Measurements from ENCODE around the gene CASP5.
"Not testable (repeated sequence)": the region's sequence is repeated elsewhere in the genome, so short reads cannot be mapped to it uniquely, and the experiment has no call there.

Gene CASP5

DNA sequence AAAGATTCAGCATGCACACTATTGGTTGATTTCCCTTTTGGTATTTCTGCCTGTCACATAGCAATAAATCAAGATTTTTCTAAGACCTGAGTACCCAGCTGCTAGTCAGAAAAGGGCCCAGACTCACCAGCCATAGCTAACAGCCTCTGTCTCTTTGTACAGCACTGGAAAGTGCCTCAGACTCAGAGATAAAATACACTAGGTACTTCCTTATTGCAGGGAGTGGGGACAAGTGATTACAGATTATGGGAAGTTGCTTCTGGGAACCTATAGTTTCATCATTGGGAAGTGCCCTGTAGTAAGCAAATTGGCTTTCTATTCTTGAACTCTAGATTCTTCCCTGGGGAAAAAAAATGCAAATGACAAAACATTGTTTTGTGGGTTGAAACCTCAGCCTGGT is at the start of gene CASP5:
Gene CASP5, minus strand, starts transcription at position 166 of the 400 bp plus-strand sequence. Its CDS starts 32 bp downstream, at position 134.
- ATAC-seq, result no peak

DNA sequence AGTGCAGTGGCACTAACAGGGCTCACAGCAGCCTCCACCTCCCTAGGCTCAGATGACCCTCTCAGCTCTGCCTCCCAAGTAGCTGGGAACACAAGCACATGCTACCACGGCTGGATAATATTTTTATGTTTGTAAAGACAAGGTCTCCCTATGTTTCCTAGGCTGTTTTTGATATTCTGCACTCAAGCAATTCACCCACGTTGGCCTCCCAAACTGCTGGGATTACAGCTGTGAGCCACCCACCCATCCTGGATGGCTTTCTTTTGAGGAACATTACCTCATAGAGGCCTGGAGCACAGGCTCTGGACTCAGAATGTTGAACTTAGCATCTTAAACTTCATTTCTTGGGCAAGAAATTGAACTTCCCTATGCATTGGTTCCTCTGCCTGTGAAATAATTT is 49.1 kb upstream of the CASP5 start:
- not testable (repeated sequence) for ATAC-seq

DNA sequence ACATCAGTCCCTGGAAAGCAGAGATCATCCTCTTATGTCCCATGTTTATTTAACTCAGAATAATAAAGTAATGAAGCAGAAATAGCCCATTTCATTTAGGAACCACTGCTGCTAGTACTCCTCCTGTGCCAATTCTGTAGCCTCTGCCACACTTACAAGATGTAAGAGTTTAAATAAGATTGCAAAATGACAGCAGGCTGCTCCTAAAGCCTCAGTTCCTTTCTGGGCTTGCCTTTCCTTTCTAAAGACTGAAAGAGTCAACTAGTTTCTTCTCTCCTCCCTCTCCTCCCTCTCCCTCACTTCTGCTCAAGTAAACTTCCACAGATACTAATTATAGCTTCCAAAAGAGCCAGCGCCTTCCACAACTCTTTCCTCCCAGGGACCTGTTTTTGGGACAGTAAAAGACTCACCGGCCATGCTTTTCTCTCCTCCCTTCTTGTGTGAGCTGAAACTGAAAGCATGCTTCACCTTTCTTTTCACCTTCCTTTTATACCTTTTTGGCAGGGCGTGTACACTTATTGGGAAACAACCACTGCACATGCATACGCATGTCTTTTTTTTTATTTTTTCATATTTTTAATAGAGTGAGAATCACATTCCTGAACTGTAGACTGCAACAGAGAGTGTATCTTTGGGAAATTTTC is 48.2 kb upstream of the CASP5 start:
- ATAC-seq, result peak; percentile 67 to 74

DNA sequence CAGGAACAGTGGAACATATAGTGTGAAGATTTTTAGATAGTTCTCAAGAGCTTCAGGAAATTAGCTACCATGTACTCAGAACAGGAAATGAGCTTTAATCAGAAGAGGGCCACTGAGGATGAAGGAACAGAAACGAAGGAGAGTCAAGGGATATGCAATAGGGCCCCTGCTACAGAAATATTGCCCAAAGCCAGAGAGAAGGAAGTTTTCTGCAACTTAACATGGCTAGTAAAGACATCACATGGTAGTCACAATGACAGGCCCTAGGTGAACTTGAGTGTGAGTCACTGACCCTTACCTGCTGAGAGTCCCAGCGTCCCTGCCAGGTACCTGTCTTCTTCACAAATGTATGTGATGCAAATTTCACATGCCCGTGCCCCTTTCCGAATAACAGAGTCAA is 47.3 kb upstream of the CASP5 start:
- ATAC-seq, result peak; percentile 62 to 67

DNA sequence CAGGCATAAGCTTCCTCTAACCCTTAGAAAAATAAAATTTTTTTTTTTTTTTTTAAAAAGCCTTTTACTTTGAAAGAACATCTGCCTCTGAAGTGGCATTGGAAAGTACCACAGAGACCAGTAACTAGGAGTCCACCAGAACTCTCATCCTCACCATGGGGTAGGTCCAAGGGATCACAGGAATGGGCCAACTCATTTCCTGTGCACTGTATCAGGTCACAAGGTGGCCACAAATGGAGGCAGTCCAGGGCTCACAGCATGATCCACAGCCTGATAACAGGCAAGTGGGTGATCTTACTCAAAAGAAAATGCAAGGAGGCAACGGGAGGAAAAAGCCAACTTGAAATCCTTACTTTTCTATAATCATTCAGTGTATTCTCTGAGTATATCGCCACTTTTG is 46.8 kb upstream of the CASP5 start:
- ATAC-seq, result peak in 1 of 2 donors; percentile 44

DNA sequence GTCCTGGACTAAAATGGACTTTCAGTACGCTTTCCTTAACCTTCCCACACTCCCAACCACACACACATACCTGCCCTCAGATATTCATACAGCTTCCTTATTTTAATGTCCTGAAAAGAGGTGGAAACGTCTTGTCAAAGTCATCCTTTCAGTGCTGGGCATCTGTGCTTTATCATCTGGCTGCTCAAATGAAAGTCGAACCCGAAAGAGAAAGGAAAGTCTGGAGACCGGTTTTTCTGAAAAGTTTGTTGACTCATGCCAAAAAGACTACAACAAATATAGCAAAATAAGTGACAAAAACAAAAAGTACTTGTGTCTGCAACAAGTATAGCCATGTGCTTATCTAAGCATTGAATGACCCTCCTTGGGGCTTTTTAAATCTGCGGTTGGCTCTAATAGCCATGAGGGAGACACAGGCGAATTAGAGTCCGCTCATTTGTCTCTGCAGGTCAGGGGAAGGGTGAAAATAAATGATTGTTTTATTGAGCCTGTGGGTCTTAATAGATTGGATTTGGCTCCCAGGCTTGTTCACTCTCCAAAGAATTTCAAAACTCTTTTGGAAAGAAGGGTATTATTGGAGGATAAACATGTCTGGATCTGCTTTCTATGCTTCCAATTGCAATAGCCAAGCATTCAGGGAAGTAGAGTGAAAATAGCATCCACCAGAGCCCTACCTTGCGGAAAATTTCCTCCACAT is 40.4 kb upstream of the CASP5 start:
- not testable (repeated sequence) for ATAC-seq

DNA sequence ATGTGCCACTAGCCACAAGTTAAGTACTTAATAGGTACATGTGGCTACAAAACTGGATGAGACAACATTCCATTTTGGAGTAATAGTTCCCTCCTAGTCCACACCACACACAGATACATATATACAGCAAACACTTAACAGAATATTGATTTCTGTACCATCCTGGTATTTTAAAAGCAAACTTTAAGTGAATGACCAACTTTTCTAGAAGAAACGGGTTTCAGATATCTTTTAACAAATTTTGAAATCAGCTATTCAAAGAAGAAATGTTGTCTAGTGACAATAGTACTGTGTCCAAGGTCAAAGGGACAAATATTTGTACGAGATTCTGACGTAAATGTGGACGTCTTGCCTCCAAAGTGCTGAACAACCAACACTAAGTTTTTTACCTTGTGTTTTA is 34.5 kb upstream of the CASP5 start:
- no peak for ATAC-seq

DNA sequence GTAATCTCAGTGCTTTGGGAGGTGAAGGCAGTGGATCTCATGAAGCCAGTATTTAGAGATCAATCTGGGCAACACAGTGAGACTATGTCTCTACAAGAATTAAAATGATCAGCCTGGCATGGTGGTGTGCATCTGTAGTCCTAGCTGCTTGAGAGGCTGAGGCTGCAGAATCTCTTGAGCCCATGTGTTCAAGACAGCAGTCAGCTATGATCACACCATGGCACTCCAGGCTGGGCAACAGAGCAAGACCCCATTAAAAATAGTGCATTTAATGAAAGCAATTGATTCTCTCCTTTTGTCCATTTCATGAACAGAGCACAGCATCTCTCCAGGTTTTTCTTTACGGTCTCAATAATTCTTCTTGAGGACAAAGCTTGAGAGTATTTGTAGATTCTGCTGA is 33.5 kb upstream of the CASP5 start:
- ATAC-seq, result no peak

DNA sequence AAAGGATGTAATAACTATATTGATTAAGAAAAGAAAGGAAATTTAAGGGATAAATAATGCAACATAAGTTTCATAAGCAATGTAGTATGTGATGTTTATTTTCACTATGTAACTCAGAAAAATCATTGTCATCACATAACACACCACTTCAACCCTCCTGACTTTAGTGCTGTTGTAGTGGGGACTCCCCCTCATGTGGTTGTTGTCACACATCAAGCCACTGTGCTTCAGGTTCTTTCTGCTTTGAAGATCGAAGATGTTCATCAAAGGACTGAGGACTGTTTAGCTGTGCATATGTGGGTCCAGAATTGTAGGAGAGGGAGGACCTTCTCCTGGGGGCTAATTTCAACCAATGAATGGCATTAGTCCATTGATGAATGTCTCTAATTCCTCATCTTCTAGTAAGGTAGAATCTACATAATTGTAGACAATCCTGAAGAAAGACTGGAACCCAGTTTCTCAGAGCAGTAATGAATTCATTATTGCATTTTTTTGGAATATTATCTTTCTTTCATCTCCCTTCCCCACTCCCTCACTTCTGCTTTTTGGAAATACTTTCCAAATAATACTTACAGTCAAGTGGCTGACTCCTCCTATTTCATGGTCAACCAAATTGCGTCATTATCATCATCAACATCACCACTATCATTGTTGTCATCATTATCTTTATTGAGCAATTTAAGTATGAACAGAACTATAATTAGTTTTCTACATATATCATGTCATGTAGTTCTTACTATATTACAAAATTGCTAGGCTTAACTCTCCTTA is 31.9 kb upstream of the CASP5 start:
- ATAC-seq, result peak in 1 of 2 donors; percentile 45

DNA sequence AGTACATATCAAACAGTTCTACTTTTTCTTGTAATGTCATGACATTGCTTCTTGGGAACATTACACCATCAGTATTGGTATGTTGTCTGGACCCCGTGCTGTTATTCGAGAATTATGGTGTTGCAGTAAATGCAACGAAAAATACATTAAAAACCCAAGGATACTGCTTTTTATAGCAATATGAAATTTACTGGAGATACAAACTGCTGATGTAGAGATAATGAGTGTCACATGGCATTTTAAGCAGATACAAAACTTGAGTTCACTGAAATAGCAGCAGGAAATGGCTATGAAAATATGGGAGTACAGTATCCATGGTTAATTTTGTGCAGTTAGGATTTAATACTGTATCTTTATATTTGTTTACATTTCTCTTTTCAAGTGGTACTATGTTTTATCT is 29.5 kb upstream of the CASP5 start:
- no peak for ATAC-seq

DNA sequence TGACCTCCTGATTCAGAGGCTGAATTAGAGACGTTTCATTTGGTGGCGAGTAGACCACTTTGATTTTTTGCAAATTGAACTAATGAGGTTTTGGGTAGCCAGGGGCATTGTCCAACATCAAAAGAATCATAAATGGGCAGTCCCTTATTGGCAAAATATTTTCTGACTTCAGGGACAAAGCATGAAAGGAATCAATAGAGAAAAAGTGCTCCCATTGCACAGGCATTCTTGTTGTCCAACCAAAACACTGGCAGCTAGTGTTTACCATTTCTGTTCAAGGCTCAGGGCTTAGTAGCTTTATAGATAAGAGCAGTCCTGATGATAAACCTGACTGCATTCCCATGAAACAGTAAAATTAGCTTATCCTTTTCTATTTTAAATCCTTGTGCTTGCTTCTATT is 28.6 kb upstream of the CASP5 start:
- ATAC-seq, result no peak

DNA sequence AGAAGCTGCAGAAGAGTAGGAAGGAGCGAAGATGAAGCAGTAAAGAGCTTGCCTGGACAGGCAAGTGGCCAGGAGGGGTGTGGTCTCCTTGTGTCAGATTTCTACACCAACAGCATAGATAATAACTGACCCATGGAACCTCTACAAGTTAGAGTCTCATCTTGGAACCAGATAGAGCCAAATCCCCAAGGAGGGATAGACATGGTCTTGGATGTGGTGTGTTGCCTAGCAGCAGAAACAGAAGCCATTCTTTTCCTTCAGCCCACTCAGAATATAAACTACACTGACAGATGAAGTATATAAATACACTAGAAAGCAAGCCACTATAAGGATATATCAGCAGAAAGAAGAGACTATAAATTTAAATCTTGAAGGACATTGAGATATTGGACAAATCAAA is 26.5 kb upstream of the CASP5 start:
- ATAC-seq, result no peak

DNA sequence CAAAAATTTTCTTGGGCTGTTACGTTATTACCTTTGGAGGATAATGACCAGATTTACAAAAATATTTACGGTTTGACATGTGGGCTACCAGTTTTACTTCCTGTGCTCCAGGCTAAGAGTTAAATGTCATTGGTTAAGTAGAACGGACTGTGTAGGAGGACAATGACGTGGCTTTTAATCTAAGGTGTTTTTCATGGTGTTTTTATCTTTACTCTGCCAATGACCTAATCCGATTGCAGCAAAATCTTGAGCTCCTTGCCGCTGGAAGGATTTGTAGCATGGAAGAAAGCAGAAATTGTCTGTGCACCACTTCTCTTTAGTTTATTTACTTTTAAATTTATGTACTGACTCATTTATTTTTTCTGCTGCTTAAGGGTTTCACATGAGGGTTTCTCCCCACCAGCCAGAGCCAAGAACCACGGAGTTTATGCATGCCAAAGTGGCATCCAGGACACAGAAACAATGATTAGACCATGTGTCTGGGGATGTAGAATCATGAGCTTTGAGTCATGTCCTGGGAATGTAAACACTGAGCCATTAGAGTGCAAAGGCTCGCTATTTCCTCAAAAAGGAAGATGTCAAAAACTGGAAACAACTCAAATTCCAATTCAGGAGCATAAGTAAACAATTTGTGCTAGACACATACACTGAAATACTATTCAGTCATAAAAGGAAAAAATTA is 24.1 kb upstream of the CASP5 start:
- ATAC-seq, result peak; percentile 50 to 55

DNA sequence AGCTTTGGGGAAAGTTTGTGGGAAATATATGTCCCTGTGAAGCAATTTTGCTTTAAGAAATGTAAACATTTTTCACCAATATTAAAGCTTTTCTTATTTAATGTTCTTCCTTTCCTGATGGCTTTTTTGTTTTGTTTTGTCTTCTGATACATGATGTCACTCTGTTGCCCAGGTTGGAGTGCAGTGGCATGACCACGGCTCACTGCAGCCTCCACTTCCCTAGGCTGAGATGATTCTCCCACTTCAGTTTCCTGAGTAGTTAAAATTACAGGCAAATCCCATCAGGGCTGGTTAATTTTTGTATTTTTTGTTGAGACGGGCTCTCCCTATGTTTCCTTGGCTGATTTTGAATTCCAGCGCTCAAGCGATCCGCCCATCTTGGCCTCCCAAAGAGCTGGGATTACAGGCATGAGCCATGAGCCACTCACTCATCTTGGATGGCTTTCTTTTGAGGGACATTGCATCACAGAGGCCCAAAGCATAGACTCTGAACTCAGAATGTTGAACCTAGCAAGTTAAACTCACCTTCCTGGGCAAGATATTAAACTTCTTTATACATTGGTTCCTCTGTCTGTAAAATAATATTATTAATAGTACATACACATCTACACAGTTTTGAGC is 22.8 kb upstream of the CASP5 start:
- no peak for ATAC-seq

DNA sequence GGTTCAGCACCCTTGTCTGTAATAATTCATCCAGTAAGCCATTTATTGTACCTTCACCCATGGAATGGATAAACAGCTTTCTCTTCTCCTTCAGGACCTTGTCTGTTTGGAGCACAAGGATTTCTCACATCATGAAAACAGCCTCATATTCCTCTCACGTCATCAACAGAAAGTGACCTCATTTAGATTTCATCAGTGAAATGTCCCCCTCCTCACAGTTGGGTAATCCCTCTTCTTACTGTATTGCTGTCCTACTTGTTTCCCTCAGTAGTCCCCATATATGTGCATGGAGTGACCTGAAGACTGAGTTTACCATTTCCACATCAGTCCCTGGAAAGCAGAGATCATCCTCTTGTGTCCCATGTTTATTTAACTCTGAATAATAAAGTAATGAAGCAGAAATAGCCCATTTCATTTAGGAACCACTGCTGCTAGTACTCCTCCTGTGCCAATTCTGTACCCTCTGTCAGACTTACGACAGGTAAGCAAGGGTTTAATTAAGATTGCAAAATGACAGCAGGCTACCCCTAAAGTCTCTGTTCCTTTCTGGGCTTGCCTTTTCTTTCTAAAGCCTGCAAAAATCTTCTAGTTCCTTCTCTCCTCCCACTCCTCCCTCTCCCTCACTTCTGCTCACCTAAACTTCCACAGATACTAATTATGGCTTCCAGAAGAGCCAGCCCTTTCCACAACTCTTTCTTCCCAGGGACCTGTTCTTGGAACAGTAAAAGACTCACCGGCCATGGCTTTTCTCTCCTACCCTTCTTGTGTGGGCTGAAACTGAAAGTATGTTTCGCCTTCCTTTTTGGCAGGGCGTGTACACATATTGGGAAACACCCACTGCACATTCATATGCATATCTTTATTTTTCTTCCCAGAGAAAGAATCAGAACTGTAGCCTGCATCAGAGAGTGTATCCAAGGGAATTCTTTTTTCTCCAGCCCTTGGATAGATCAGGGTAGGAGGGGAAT is 21.9 kb upstream of the CASP5 start, which contains the start of gene CARD16:
Gene CARD16, minus strand, starts transcription at position 779 of the 968 bp plus-strand sequence. Its CDS starts 38 bp downstream, at position 741.
- ATAC-seq, result peak; percentile 74 to 81

DNA sequence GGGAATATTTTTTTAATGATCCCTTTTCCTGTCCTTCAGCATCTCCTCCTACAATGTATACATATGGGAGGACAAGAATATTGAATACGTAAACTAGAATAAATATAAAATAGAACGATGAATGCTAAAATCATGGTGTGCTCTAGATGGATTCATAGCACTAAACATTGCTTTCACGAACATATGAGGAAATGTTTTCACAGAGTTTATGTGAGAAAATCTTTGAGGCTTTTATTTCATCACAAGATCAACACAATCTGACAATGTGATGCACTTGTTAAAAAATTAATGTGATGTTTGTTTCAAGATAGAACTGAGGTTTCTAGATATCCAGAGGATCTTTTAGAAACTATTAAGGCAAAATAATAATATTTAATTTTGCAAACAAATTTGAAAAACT is 19.2 kb upstream of the CASP5 start:
- ATAC-seq, result no peak

DNA sequence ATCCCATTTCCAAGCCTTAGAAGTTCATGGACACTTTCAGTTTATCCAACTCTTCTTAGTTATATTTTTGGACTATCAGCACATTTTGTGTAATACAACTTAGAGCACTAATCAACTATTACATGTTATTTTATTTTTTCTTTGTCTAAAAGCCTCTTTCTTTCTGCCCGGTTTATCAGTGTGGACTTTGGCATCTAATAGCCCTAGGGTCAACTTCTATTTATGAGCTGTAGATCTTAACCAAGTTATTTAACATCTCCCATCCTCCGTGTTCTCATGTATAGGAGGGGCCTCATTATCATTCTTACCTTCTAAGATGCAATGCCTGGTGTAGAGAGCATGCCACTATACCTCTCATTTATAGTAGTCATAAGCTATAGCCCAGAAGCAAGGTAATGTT is 17.7 kb upstream of the CASP5 start:
- ATAC-seq, result no peak

DNA sequence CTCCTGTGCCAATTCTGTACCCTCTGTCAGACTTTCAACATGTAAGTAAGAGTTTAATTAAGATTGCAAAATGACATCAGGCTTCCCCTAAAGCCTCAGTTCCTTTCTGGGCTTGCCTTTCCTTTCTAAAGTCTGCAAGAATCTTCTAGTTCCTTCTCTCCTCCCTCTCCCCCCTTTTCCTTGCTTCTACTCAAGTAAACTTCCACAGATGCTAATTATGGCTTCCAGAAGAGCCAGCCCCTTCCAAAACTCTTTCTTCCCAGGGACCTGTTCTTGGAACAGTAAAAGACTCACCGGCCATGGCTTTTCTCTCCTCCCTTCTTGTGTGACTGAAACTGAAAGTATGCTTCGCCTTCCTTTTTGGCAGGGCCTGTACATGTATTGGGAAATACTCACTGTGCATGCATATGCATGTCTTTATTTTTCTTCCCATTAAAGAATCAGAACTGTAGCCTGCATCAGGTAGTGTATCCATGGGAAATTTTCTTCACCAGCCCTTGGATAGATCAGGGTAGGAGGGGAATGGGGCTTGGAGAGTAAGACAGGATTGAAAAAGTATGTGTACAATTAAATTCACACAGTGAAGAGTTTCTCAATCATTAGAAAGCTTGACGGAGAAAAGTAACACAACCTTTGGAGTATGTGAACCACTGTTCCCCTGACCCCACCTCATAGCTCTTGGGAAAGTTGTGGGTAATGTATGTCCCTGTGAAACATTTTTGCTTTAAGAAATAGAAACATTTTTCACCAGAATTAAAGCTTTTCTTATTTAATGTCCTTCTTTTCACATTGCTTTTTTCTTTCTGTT is 12.0 kb upstream of the CASP5 start, which contains the start of gene CASP1:
Gene CASP1, minus strand, starts transcription at position 332 of the 808 bp plus-strand sequence. Its CDS starts 31 bp downstream, at position 301.
- peak; percentile 81 to 82 for ATAC-seq

DNA sequence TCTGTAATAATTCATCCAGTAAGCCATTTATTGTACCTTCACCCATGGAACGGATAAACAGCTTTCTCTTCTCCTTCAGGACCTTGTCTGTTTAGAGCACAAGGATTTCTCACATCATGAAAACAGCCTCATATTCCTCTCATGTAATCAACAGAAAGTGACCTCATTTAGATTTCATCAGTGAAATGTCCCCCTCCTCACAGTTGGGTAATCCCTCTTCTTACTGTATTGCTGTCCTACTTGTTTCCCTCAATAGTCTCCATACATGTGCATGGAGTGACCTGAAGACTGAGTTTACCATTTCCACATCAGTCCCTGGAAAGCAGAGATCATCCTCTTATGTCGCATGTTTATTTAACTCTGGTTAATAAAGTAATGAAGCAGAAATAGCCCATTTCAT is 11.4 kb upstream of the CASP5 start:
- ATAC-seq, result not testable (repeated sequence)

DNA sequence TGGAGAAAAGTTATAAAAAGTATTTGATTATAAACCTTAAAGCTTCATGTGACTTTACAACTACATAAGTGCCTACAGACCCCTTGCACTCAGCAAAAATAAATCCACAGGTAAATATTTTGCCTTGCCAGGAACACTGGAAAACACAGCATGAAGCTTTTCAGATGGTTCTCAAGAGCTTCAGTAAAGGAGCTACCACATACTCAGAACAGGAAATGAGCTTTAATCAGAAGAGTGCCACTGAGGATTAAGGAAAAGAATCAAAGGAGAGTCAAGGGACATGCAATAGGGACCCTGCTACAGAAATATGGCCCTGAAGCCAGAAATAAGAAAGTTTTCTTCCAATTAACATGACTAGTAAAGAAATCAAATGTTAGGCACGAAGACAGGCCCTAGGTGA is 10.8 kb upstream of the CASP5 start:
- ATAC-seq, result peak in 1 of 2 donors; percentile 38
